Activated naive CD4-positive, alpha-beta T cell treated with anti-CD3 and anti-CD28 coated beads, Interleukin-2, amount 50 U/mL, for 24 hours (primary cell): ENCODE measurements around the gene CDH11.

Experiments
- H3K27ac Mint-ChIP-seq: one replicate; pipeline ENCODE4 v1.8.0; 2021; ENCODE audit warnings: mild to moderate bottlenecking, mixed read lengths
- H3K27me3 Mint-ChIP-seq: one replicate; pipeline ENCODE4 v1.8.0; 2021; ENCODE audit warnings: mixed read lengths
- H3K36me3 Mint-ChIP-seq: one replicate; pipeline ENCODE4 v1.8.0; 2021; ENCODE audit warnings: mixed read lengths
- H3K4me1 Mint-ChIP-seq: one replicate; pipeline ENCODE4 v1.8.0; 2021; ENCODE audit warnings: mixed read lengths
- H3K4me3 Mint-ChIP-seq: one replicate; pipeline ENCODE4 v1.8.0; 2021; ENCODE audit warnings: mild to moderate bottlenecking, mixed read lengths
- H3K9me3 Mint-ChIP-seq: one replicate; pipeline ENCODE4 v1.8.0; 2021; ENCODE audit warnings: mixed read lengths

Gene CDH11

DNA sequence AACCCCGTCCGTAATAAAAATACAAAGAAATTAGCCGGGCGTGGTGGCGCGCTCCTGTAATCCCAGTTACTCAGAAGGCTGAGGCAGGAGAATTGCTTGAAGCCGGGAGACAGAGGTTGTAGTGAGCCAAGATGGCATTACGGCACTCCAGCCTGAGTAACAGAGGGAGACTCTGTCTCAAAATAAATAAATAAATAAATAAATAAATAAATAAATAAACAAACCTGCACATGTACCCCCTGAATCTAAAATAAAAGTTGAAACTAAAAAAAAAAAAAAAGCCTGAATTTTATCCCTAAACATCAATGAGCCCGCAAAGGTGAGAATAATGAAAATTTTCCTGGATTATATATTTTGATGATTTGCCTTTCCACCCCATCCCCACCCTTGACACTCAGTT lies 124.7 kb downstream of the CDH11 start:
- no peaks in the 10 kb centered on the region for H3K4me1 Mint-ChIP-seq
- H3K27ac Mint-ChIP-seq: no peak overlapping the region
- no peak overlapping the region for H3K4me3 Mint-ChIP-seq
- no peaks in the 10 kb centered on the region for H3K27me3 Mint-ChIP-seq
- H3K36me3 Mint-ChIP-seq: no peaks in the 10 kb centered on the region
- H3K9me3 Mint-ChIP-seq: peaks cover 10% of the 10 kb centered on the region

- no peaks in the 10 kb centered on the region for H3K27me3 Mint-ChIP-seq
Measured at GRCh38 chr16:64996641-64997040, 125.2 kb downstream of the CDH11 start.

DNA sequence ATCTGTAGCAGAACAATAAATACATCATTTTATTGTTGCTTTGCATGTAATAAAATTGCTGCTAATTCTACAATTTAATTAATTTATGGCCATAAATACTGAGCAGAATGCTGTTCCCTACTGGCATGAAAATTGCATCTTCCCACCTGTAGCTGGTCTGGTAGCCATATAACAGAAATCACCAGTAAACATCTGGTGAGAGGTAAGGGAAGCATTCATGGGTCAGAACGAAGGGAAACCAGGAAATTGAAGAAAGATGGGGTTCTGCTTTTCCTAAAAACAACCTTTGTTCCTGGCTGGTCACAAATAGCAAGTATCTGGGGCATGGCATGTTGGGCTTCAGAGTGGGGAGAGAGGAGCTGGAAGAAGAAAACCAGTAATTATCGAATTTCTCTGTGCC lies 128.4 kb downstream of the CDH11 start:
- Mint-ChIP-seq H3K9me3 (peaks cover 10% of the 10 kb centered on the region), H3K4me3 (no peak overlapping the region), H3K36me3 (no peaks in the 10 kb centered on the region), H3K4me1 (no peaks in the 10 kb centered on the region), H3K27me3 (no peaks in the 10 kb centered on the region), H3K27ac (no peak overlapping the region)

More at GRCh38 chr16:64996641-64997040, 125.2 kb downstream of the CDH11 start:
- no peak overlapping the region for H3K4me3 Mint-ChIP-seq
- no peaks in the 10 kb centered on the region for H3K36me3 Mint-ChIP-seq
- H3K4me1 Mint-ChIP-seq: no peaks in the 10 kb centered on the region
- H3K27ac Mint-ChIP-seq: no peak overlapping the region
- peaks cover 10% of the 10 kb centered on the region for H3K9me3 Mint-ChIP-seq

DNA sequence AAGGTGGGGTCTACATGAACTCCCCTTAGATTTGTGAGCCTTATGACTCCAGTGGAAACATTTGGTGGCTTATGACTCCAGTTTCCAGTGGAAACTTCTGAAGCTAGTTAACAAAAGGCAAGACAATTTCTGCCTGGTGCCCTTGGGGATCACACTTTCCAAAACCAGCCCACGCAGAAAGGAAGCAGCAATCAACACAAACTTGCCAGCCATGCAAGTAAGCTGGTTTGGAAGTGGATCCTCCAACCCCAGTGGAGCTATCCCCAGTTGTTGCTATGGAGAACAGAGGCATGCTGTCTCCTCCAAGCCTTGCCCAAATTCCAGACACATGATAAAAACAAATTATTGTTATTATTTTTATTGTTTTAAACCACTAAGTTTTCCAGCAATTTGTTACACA lies 130.9 kb downstream of the CDH11 start:
- H3K36me3 Mint-ChIP-seq: no peaks in the 10 kb centered on the region
- no peaks in the 10 kb centered on the region for H3K27me3 Mint-ChIP-seq
- H3K27ac Mint-ChIP-seq: no peak overlapping the region
- no peaks in the 10 kb centered on the region for H3K4me1 Mint-ChIP-seq
- no peak overlapping the region for H3K4me3 Mint-ChIP-seq
- H3K9me3 Mint-ChIP-seq: peaks cover 10% of the 10 kb centered on the region

GRCh38 chr16:64990101-64990500 lies 131.8 kb downstream of the CDH11 start:
- Mint-ChIP-seq H3K27me3 (no peaks in the 10 kb centered on the region), H3K4me3 (no peak overlapping the region), H3K36me3 (no peaks in the 10 kb centered on the region), H3K4me1 (no peaks in the 10 kb centered on the region), H3K27ac (no peak overlapping the region), H3K9me3 (peaks cover 2% of the 10 kb centered on the region)

DNA sequence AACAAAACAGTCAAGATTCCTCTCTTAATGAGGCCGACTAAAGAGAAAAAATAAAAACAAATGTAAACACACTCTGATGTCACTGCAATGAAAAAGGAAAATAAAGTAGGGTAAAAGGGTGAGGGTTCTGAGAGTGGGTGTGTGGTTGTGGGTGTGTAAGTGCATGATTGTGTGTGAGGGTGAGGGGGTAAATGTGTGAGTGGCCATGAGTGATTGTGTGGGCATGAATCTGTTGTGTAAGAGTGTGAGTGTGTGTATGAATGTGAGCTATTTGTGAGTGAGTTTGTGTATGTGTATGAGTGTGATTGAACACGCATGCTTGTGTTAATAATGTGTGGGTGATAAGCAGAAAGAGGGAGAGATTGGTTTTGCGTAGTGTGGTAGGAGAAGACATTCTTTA lies 132.8 kb downstream of the CDH11 start:
- no peak overlapping the region for H3K27ac Mint-ChIP-seq
- no peaks in the 10 kb centered on the region for H3K36me3 Mint-ChIP-seq
- peaks cover 3% of the 10 kb centered on the region for H3K9me3 Mint-ChIP-seq

DNA sequence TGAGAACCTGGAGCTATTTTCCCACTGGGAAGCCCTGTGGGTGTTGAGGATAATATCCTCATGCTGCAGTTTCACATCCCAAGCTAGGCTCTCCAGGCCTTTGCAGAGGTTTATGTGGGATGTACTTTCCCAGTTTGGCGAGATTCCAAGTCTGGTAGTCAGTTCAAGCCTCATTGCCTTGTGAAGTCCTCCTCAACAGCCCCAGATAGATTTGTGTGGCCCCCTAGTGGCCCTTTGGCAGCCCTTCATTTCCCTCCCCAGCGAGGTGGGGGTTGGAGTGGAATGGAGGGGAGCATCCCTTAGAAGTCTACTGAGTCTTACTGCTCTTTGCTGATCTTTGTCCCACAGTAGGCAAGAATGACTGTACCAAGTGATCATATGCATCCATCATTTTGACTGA lies 137.9 kb downstream of the CDH11 start:
- no peak overlapping the region for H3K4me3 Mint-ChIP-seq
- H3K4me1 Mint-ChIP-seq: no peaks in the 10 kb centered on the region
- peaks cover 12% of the 10 kb centered on the region for H3K9me3 Mint-ChIP-seq

More for the DNA sequence above, 132.8 kb downstream of the CDH11 start:
- Mint-ChIP-seq H3K4me3 (no peak overlapping the region), H3K4me1 (no peaks in the 10 kb centered on the region), H3K27me3 (no peaks in the 10 kb centered on the region)

GRCh38 chr16:64983231-64983630 lies 138.6 kb downstream of the CDH11 start:
- H3K36me3 Mint-ChIP-seq: no peaks in the 10 kb centered on the region
- H3K4me1 Mint-ChIP-seq: no peaks in the 10 kb centered on the region
- no peak overlapping the region for H3K27ac Mint-ChIP-seq
- H3K9me3 Mint-ChIP-seq: peaks cover 12% of the 10 kb centered on the region
- no peaks in the 10 kb centered on the region for H3K27me3 Mint-ChIP-seq
- H3K4me3 Mint-ChIP-seq: no peak overlapping the region

More for the DNA sequence above, 137.9 kb downstream of the CDH11 start:
- no peaks in the 10 kb centered on the region for H3K27me3 Mint-ChIP-seq
- H3K27ac Mint-ChIP-seq: no peak overlapping the region
- no peaks in the 10 kb centered on the region for H3K36me3 Mint-ChIP-seq

GRCh38 chr16:64982581-64982980 lies 139.3 kb downstream of the CDH11 start:
- no peak overlapping the region for H3K4me3 Mint-ChIP-seq
- H3K27ac Mint-ChIP-seq: no peak overlapping the region
- H3K27me3 Mint-ChIP-seq: no peaks in the 10 kb centered on the region
- peaks cover 12% of the 10 kb centered on the region for H3K9me3 Mint-ChIP-seq
- H3K4me1 Mint-ChIP-seq: no peaks in the 10 kb centered on the region
- no peaks in the 10 kb centered on the region for H3K36me3 Mint-ChIP-seq

GRCh38 chr16:64981568-64982281 lies 140.1 kb downstream of the CDH11 start:
- Mint-ChIP-seq H3K4me1 (no peaks in the 10 kb centered on the region), H3K4me3 (no peak overlapping the region), H3K27ac (no peak overlapping the region), H3K36me3 (no peaks in the 10 kb centered on the region), H3K9me3 (peaks cover 12% of the 10 kb centered on the region), H3K27me3 (no peaks in the 10 kb centered on the region)

DNA sequence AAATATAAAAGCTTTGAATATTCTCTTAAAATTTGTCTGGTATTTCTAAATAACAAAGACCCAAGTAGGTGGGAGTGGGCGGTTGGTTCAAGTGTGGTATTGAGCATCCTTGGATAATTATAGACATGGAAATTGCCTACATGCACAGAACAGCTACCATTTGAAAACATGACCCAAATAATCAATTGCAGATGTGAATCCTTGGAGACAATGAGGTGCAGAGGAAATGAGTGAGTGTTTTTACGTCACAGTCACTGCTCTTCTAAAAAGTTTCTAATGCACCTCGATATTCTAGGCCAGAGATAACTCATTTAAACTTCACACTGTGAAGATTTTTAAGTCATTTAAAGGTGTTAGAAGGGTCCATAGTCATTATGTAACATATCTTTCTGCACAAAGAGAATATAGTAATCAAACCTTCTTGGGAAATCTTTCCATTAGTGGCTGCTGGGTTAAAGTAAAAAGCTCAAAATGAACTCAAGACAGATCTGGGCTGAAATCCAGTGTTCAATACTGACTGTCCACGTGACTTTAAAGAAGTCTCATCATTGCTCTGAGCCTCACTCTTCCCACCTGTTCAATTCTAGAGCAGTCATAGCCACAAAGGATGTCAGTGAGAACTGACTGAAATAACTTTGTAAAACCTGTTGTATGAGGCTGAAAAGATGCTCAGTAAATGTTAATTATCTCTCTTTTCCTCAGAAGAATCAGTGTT lies 144.5 kb downstream of the CDH11 start:
- H3K27ac Mint-ChIP-seq: no peak overlapping the region
- H3K27me3 Mint-ChIP-seq: no peaks in the 10 kb centered on the region
- H3K9me3 Mint-ChIP-seq: peaks cover 9% of the 10 kb centered on the region

GRCh38 chr16:64975821-64976220 lies 146.0 kb downstream of the CDH11 start:
- H3K4me3 Mint-ChIP-seq: no peak overlapping the region
- no peaks in the 10 kb centered on the region for H3K4me1 Mint-ChIP-seq
- no peaks in the 10 kb centered on the region for H3K27me3 Mint-ChIP-seq
- H3K36me3 Mint-ChIP-seq: no peaks in the 10 kb centered on the region
- peaks cover 9% of the 10 kb centered on the region for H3K9me3 Mint-ChIP-seq
- no peak overlapping the region for H3K27ac Mint-ChIP-seq

More for the DNA sequence above, 144.5 kb downstream of the CDH11 start:
- Mint-ChIP-seq H3K4me1 (no peaks in the 10 kb centered on the region), H3K4me3 (no peak overlapping the region), H3K36me3 (no peaks in the 10 kb centered on the region)

- H3K4me1 Mint-ChIP-seq: no peaks in the 10 kb centered on the region
- no peaks in the 10 kb centered on the region for H3K36me3 Mint-ChIP-seq
- H3K9me3 Mint-ChIP-seq: no peaks in the 10 kb centered on the region
- no peak overlapping the region for H3K4me3 Mint-ChIP-seq
- no peaks in the 10 kb centered on the region for H3K27me3 Mint-ChIP-seq
- H3K27ac Mint-ChIP-seq: no peak overlapping the region
Measured at GRCh38 chr16:64974381-64974780, 147.5 kb downstream of the CDH11 start.

GRCh38 chr16:64973171-64973570 lies 148.7 kb downstream of the CDH11 start:
- Mint-ChIP-seq H3K4me3 (no peak overlapping the region), H3K36me3 (no peaks in the 10 kb centered on the region), H3K27ac (no peak overlapping the region), H3K9me3 (no peaks in the 10 kb centered on the region), H3K4me1 (no peaks in the 10 kb centered on the region), H3K27me3 (no peaks in the 10 kb centered on the region)

DNA sequence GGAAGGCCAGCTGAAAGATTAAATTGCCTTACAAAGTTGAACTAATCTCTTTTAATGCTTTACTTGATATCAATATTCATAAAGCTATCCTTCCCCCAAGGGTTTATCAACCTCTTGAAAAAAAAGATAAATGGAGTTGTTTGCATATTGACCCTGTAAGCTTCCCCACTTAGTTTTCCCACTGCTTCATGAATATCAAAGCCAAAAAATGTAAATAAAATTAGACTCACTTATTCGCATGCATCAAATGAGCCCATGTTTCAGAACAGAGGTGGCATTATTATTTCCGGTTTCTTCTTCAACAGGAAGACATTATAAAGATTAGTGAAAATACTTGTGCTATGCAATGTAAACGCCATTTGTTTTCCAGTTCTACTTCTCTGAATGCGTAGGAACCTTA lies 150.7 kb downstream of the CDH11 start:
- Mint-ChIP-seq H3K27me3 (no peaks in the 10 kb centered on the region), H3K4me3 (no peak overlapping the region), H3K9me3 (no peaks in the 10 kb centered on the region), H3K36me3 (no peaks in the 10 kb centered on the region), H3K27ac (no peak overlapping the region), H3K4me1 (no peaks in the 10 kb centered on the region)

DNA sequence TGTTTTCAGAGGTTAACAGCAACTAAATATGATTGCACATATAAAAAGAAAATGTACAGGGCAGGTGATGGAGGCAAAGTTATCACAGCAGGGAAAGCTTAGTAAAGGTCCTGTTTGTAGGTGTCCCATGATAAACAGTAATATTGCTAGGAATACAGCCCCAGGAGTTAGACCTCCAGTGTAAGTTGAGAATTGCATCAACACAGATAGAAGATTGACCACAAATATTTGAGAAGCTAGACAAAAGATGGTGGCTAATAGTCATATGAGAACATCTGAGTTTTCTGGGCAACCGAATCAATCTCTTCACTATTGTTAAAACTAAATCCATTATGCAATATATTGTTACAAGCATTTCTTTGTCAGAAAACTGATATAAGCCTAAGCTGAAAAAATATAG lies 152.6 kb downstream of the CDH11 start:
- no peaks in the 10 kb centered on the region for H3K27me3 Mint-ChIP-seq
- no peak overlapping the region for H3K4me3 Mint-ChIP-seq

More for the DNA sequence above, 152.6 kb downstream of the CDH11 start:
- Mint-ChIP-seq H3K36me3 (no peaks in the 10 kb centered on the region), H3K4me1 (no peaks in the 10 kb centered on the region), H3K27ac (no peak overlapping the region), H3K9me3 (no peaks in the 10 kb centered on the region)
